HG02938 (cell line): Measurements from ENCODE around the gene UBR3.
A peak's percentile ranks its signal among the peaks of the same experiment; 100 is the strongest.
"Not testable (repeated sequence)": the region's sequence is repeated elsewhere in the genome, so short reads cannot be mapped to it uniquely, and the experiment has no call there.

Experiments
- ATAC-seq: cut with Tn5 transposase; IDR thresholded peaks from one replicate; pipeline ENCODE4 v1.9.1; 2021; ENCODE audit warnings: mild to moderate bottlenecking, moderate library complexity; ENCODE audit not compliant: unreplicated experiment

UBR3 gene

DNA sequence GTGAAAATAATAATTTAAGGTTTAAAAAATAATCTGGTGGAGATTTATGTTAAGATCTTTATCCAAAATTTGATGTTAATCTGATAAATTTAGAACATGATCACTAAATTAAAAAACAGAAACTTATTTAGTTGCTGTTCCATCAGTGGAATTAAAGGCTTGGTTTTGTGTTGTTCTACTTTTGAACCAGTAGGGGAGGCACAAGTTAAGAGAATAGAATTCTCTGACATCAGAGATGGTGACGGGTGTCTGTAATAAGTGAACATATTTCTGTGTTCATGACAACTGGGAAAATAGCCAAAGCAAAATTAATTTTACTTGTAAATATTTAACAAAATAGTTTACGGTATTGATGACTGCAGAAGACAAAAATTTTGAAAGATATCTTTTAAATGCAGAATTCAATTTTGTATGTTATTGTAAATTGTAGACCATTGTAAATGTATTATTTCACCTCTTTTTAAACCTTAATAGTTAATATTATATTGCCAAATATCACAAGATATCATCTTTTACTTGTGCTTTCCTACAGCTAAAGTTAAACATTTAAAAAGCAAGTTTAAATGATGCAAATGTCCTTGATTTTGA, 106.0 kb downstream of the UBR3 start:
- ATAC-seq: peak; percentile 75

DNA sequence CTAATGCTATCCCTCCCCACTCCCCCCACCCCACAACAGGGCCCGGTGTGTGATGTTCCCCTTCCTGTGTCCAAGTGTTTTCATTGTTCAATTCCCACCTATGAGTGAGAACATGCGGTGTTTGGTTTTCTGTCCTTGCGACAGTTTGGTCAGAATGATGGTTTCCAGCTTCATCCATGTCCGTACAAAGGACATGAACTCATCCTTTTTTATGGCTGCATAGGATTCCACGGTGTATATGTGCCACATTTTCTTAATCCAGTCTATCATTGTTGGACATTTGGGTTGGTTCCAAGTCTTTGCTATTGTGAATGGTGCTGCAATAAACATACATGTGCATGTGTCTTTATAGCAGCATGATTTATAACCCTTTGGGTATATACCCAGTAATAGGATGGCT, 109.4 kb downstream of the UBR3 start:
- ATAC-seq: not testable (repeated sequence)

DNA sequence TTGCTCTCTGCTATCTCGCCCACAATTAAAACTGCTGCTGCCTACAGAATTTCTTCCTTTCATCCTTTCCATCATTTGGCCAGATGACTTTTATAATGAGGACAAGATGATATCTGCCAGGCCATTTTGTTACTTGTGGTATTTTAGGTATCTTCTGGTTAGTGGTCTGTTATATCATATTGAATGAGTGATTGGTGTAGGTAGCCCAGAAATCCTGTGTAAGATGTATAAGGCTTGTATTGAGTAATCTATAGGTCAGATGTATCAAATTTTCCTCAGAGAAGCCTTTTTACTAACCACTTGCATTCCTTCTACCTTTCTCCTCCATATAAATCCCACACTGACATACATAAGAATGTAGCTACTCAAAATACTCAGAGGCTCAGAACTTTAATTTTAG, 118.3 kb downstream of the UBR3 start:
- no peak for ATAC-seq

DNA sequence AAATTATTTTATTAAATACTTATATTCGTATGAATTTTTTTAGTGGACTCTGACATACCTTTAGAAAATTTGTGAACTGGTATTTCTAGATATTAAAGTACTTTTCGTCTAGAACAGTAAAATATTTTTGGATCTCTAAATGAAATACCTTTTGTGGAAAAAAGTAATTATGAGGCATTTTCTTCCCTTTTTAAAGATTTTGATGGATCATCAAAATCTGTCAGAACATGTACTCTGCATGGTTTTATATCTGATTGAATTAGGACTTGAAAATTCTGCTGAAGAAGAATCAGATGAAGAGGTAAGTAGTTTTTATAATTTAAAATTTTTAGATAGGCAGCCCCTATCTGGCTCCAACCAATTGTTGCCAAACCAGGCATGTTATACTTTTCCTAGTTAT, 118.8 kb downstream of the UBR3 start:
- no peak for ATAC-seq

DNA sequence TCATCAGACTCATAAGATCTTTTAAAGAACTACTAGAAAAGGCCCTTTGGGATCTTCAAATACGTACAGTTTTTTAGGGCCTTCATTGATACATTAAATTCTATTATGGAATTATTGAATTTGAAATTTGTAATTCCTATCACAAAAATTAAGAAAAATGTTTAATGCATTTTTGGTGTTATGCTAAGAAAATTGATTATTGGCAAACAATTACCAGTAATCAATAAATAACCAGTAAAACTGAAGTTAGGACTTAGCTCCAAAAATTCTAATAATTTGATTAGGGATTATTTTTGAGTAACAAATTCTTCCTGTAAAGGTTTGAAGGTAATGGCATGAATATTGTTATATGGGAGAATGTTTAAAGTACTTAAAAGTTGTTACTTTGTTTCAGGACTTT, 119.3 kb downstream of the UBR3 start:
- ATAC-seq: no peak

DNA sequence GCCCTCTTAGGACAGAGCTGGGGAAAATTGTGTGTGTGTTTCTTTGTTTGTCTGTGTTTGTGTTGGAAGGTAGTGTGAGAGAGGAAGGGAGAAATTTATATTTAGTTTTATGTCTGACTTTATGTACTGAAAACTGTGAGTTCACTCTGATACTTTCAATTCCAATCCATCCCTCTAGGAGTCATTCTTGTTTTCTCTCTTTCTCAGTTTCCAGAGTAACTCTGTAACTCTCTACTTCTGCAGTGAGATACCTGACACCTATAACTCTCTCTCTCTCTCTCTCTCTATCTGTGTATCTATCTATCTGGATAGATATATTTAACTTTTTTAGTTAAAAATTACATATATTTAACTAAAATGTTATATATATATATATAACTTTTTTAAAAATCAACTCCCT, 128.7 kb downstream of the UBR3 start:
- ATAC-seq: peak; percentile 49

DNA sequence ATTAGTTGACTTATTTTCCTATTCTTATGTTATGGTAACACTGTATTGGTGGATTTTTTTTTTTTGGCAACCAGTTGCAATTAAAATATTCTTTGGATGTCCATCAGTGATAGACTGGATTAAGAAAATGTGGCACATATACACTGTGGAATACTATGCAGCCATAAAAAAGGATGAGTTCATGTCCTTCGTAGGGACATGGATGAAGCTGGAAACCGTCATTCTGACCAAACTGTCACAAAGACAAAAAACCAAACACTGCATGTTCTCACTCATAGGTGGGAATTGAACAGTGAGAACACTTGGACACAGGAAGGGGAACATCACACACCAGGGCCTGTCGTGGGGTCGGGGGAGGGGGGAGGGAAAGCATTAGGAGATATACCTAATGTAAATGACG, 130.0 kb downstream of the UBR3 start:
- not testable (repeated sequence) for ATAC-seq

DNA sequence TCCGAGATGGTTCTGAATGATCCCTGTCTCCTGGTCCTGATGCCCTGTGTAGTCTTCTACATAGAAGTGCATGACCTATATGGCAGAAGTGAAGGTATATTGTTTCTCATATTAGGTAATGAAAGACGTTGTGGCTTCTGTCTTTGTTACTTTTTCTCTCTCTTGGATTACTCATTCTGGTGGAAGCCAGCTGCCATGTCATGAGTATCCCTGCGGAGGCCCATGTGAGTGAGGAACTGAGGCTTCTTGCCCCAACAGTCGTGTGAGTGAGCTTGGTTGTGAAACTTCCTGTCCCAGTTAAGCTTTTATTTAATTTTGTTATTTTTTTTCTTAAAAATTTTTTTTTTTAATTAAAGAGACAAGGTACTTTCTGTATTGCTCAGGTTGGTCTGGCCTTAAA, 134.7 kb downstream of the UBR3 start:
- no peak for ATAC-seq

DNA sequence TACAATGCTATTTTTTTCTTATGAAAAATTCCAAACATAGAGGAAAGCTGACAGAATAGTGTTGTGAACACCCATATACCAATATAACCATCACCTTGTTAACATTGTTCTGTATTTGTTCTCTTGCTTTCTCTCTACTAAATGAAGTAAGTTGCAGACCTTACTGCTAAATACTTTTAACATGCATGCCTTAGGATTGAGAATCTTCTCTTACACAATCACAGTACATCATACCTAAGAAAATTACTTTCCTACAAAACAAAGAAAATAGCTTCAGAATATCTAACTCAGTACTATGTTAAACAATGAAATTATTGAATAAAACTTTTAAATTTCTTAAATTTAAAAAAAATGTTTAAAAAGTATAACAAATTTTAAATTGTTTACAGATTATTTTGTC, 136.5 kb downstream of the UBR3 start:
- ATAC-seq: no peak

DNA sequence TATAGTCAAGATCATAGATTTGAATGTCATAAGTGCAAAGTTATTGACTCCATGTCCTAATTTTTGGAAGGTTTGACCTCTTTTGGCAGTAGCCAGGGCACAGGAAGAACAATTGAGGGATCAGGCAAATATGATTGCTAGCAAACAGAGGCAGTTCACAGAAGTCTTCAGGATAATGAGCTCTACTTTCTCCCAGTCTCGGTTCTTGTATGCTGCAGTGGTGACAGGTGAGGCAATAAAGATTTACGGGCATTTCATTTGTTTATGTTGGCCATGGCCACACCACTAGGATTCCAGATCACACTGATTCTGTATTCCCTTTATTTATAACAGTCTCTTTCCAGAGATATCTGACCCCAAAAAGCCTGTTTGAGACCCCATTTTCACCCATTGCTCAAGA, 137.5 kb downstream of the UBR3 start:
- ATAC-seq: no peak

DNA sequence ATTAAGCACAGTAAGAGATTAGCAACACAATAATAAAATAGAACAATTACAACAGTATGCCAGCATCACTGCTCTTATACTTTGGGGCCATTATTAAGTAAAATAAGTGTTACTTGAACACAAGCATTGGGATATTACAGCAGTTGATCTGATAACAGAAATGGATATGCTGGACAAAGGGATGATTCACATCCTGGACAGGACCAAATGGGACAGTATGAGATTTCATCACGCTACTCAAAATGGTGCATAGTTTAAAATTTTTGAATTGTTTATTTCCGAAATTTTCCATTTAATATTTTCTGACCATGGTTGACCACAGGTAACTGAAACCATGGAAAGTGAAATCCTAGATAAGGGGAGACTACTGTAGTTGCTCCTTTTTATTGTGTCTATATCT, 138.2 kb downstream of the UBR3 start:
- ATAC-seq: no peak

DNA sequence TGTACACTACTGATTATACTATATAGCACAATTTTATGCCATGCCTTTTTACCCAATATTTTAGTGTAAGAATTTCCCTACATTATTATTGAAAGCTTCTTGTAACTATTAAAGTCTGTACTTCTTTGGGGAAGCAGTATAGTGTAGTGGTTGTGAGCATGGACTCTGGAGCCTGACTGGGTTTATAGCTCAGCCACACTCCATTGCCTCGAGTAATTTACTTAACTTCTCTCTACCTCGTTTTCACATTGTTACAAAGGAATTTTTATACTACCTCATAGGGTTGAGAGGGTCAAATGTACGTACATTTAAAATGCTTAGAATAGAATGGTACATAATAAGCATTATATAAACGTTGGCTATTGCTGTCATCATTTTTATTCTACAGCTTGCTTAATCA, 139.2 kb downstream of the UBR3 start:
- ATAC-seq: no peak

DNA sequence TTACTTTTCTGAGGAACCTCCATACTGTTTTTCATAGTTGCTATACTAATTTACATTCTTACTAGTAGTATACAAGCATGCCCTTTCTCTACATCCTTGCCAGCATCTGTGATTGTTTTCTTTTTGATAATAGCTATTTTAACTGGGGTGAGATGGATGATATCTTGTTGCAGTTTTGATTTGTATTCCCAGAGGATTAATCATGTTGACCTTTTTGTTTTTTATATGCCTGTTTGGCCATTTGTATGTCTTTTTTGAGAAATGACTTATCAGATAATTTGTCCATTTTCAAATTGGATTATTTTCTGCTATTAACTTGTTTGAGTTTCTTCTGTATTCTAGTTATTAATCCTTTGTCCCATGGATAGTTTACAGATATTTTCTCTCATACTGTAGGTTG, 141.5 kb downstream of the UBR3 start:
- no peak for ATAC-seq

DNA sequence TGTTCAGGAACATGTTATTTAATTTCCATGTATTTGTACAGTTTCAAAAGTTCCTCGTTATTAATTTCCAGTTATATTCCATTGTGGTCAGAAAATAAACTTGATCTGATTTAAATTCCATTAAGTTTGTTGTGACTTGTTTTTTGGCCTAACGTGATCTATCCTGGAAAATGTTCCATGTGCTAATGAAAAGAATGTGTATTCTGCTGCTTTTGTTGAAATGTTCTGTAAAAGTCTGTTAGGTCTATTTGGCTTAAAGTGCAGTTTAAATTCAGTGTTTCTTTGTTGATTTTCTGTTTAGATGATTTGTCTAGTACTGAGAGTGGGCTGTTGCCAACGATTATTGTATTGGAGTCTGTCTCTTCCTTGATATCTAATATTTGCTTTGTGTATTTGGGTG, 148.0 kb downstream of the UBR3 start:
- no peak for ATAC-seq

DNA sequence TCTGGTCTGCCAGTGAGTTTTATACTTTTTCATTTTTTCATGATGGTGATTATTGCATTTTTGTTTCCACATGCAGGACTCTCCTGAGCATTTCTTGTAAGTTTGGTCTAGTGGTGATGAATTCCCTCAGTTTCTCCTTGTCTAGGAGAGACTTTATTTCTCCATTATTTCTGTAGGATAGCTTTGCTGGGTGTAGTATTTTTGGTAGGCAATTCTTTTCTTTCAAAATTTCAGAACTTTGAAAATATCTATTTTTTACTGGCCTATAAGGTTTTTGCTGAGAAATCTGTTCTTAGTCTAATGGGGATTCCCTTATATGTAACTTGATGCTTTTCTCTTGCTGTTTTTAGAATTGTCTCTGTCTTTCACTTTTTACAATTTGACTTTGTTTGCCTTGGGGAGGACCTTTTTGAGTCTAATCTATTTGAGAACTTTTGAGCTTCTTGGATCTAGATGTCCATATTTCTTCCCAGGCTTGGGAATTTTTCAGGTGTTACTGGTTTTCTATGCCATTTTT, 149.1 kb downstream of the UBR3 start:
- no peak for ATAC-seq

DNA sequence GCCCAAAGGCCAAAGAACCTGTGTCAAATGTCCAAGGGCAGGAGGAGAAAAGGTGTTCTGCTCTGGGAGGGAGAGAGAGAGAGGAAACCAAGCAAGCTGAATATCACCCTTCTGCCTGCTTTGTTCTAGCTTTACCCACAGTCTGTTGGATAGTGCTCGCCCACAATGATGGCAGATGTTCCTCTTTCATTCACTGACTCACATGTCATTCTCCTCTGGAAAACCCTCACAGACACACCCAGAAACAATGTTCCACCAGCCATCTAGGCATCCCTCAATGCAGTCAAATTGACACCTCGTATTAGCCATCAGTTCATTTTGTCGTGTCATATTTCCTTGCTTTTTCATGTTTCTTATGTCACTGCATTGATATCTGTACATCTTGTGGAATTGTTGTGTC, 150.3 kb downstream of the UBR3 start:
- ATAC-seq: no peak

DNA sequence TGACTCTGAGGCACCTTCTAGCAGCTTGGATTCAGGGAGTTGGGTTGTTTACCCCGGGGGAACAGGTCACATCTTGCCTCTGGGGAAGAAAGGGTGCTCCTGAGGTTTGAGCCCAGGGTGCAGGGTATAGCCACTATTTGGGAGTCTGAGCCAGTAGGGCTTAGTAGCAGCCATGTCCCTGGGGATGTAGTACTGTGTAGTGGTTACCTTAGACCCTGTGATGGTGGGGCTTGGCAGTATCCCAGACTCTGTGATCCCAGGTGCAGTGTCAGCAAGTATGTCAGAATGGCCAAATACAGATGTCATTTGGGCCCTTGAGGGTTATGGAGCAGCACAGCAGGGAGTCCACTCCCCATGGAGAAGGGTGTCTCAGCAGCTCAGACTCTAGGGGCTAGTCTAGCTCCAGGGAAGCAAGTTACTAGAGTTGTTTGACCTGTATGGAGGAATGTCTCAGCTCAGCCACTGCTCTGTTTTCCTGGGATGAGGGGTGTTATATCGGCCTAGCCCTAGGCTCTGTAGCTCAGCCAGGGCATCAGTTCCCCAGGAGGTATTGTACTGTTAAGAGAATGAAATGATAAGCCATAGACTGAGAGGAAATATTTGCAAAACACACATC, 151.3 kb downstream of the UBR3 start:
- no peak for ATAC-seq

DNA sequence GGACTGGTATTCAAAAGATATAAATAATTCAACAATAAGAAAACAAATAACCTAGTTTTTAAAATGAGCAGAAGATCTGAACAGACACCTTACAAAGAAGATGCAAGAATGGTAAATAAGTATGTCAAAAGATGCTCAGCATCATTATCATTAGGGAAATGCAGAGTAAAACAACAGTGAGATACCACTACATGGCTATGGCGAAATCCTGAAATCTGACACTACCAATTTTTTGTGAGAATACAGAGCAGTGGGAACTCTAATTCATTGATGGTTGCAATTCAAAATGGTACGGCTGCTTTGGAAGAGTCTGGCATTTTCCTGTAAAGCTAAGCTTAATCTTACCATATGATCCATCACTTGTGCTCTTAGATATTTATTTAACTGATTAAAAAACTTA, 151.8 kb downstream of the UBR3 start:
- ATAC-seq: no peak

DNA sequence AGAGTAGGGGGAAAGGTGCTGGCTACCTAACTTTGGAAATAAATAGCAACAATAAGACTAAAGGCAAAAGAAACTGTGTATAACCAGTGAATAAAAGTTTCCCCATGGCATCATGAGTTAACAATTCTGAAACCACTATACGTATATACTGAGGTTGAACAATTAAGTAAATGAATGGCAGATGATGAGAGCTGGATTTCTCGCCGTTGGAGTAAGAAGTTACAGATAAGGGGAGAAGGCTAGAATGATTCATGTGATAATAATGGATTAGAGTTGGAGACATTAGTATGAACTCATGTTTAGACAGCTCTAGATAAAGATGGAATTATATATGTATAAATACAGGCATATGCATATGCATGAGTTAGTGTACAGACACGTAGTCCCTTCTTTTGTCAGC, 152.7 kb downstream of the UBR3 start:
- ATAC-seq: no peak

DNA sequence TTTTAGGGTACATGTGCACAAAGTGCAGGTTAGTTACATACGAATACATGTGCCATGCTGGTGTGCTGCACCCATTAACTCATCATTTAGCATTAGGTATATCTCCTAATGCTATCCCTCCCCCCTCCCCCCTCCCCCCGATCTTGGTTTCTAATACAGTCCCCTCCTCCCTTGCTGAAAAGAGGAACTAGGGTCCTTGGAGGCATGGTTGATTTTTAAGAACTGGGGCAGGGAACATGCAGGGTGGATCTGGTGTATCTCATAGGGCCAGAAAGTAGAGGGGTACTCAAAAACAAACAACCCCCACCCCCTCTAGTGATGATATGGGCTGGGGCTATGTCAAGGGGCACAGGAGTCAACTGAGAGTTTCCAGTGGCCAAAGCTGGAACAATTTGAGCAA, 153.4 kb downstream of the UBR3 start:
- no peak for ATAC-seq

DNA sequence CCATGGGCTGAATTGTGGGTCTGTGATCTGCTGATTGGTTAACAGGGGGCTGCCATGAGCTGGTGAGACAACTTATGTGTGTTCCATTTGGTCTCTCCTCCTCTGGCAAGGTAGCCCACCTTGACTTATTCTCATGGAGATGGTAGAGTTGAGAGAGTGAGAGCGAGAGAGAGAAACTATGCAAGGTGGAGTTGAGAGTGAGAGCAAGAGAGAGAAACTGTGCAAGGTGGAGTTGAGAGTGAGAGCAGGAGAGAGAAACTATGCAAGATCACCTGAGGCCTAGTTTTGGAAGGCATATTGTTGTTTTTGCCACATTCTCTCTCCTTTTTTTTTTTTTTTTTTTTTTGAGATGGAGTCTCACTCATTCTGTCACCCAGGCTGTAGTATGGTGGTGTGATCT, 155.7 kb downstream of the UBR3 start:
- ATAC-seq: no peak

DNA sequence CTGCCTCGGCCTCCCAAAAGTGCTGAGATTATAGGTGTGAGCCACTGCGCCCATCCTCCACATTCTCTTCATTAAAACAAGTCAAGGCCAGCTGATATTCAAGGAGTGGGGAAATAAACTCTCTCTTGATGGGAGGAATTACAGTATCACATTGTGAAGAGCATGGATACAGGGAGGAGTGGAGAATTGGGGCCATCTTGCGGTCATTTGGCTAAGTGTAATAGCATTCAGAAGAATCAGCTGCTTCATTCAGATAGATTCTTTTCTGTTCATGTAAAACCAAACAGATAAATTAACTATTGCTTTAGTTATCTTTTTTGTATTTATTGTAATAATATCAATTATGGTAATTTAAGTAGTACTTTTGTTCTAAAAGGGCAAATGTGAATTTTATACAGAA, 156.3 kb downstream of the UBR3 start:
- no peak for ATAC-seq

DNA sequence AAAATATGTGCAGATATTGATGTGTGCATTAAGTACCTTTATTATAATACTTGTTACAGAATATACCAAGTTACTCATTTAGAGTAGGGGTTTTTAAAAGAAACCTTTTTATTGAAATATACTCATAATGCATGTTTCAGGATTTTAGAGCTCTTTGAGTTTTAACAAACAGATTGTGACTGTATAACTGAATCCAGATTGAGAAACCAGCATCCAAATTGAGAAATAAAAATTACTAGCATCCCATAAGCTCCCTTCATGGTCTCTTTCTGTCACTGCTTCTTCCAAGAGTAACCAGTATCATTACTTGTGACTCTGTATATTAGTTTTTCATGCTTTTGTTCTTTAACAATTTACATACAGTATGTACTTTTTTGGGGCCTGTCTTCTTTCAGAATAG, 156.9 kb downstream of the UBR3 start:
- ATAC-seq: no peak
